COLO668 (cell line): ENCODE results near the gene GIT2.
"Not testable (repeated sequence)": the region's sequence is repeated elsewhere in the genome, so short reads cannot be mapped to it uniquely, and the experiment has no call there.

ENCODE experiments used
- DNase-seq: peaks from one replicate; lab custom pipeline; 2025; ENCODE audit not compliant: unreplicated experiment; lab: John Stamatoyannopoulos, UW

GIT2 gene

DNA sequence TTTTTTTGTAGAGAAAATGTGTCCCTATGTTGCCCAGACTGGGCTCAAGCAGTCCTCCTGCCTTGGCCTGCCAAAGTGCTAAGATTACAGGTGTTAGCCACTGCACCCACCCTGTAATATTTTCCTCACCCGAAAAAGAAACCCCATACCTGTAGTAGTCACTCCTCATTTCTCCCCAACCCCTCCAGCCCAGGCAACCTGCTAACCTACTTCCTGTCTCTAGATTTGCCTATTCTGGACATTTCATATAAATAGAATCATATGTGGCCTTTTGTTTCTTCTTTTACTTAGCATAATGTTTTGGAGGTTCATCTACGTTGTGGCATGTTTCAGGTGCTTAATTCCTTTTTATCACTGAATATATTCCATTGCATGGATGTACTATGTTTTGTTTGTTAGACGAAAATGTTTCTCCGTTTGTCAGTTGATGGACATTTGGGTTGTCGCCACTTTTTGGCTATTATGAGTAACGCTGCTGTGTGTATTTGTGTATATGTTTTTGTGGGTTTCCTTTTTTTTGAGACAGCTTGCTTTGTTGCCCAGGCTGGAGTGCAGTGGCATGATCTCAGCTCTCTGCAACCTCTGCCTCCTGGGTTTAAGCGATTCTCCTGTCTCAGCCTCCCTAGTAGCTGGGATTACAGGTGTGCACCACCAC is 9.3 kb upstream of the GIT2 start:
- DNase-seq: no peak

- no peak for DNase-seq
Observed at GRCh38 chr12:110004598-110004997, 8.4 kb upstream of the GIT2 start.

DNA sequence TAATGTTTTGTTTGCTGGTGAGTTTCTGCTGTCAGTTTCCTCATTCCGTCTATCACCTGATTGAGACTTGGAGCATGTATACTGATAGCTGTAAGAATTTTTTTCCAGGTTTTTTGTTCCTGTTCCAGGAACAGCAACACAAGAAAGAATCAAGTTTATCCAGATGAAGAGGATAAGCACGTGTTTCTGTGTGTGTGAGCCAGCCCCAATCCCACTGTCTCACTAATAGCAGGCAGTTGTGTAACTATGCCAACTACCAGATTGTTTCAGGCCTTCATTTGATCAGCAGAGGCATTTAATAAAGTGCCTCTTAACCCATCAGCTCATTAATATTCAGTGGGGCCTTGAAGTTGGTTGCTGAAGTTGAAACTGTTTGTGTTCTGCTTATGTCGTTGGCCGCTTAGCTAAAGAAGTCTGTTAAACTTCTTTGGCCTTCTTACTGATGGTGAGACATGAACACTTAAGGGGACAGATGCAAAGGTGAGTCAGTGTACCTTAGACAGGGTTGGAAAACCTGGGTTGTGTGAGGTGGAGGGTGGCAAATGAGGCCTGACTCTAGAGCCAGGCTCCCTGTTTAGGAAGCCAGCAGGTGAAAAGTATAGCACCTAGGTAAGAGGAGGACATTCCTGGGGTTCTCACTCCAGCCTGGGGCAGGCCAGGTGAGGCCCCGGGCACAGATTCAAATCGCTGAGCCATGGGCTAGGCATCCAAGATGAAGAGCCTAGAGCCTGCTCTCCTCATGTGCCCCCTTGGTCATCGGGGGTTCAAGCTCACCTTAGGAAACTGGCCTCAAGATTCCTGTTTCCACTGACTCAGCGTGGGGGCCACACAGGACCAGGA is 6.7 kb upstream of the GIT2 start:
- no peak for DNase-seq

DNA sequence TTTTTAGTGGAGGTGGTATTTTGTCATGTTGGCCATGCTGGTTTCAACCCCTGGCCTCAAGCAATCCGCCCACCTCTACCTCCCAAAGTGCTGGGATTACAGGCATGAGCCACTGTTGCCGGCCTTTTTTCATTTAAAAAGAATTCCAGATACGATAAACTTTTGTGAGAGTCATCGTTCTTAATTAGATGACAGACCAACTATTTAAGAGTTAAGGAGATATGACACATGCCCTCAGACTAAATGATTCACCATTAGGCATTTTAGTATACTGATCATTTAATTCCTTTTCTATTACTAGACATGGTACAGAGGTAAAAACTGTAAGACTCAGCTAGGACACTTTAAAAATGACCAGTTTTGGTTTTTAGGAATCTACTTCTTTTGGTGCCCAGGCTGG is 5.4 kb upstream of the GIT2 start:
- no peak for DNase-seq

GRCh38 chr12:109999983-110000505 is 3.9 kb upstream of the GIT2 start:
- DNase-seq: peak; percentile 15

- DNase-seq: no peak
Observed at GRCh38 chr12:109999649-109999971, 3.4 kb upstream of the GIT2 start.

DNA sequence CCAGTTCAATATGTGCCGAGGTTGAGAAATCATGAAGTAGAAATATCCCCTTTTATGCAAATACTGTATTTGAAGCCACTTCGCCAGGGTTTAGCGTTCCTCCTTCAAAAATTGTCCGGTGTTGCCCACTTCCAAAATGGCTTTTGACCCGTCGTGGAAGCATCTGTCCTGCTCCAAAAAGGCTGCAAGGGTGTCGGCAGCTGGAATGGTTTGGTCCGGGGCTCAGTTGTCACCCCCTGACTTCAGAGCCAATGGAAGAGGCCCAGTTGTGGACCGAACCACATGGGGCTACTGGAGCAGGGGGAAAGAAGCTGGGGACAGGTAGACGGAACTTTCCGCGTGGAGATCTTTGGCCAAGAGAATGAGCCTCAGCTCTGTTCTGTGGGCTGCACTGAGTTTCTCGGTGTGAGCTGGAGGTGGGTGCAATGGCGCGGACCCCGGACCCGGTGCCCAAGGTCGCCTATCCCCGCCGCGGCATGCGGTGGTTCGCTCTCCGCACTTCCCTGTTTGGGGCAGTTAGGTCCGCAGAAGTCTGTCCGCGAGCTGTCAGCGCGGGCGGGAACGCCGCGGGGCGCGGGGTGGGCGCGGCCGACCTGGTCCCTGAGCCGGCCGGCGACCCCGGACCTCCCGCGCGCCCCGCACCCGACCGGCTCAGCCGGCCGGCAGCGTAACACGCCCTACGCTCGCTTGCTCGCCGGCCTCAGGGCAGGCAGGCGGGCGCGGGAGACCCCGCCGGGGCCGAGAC is 2.9 kb upstream of the GIT2 start, which contains the start of gene ANKRD13A:
Gene ANKRD13A, plus strand, starts transcription at position 527 of the 745 bp plus-strand sequence. CDS start 259 bp downstream, outside the sequence.
- DNase-seq: peak; percentile 92

GRCh38 chr12:109998241-109998903 is 2.2 kb upstream of the GIT2 start:
- DNase-seq: no peak

GRCh38 chr12:109997393-109997792 is 1.2 kb upstream of the GIT2 start:
- no peak for DNase-seq

GRCh38 chr12:109996483-109996853 is 300 bp upstream of the GIT2 start:
- DNase-seq: no peak

GRCh38 chr12:109995361-109995685 is 845 bp downstream of the GIT2 start:
- no peak for DNase-seq

DNA sequence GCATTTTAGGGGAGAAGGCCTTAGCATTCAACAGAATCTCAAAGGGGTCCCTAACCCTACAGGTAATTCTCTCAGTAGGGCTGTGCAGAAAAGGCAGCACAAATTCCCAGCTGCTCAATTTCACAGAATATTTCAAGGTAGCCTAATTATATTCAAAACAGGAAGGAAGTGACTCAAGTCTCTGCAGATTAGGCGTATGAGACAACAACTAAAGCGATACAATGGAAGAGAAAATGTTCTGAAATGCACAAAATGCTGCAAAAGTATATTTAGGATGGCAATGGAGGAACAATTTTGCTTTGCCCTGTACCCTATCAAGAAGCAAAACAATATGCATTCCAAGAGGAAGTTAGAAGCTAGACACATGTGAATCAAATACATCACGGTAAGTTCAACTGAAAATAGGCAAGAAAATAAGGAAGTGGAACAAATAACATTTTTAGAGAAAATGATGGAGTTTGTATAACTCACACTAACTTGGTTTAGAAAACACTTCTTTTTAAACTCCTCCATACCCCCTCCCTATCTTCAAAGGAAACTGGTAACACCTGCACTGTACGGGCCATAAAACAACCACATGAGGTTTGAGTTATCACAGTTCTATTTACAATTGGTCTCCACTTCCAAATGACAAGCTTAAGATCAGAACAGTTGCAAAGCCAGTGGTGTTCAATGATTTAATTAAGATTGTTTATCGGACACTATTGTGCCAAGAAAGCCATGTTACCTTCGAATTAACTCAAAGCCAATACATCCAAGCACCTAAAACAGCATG is 1.6 kb downstream of the GIT2 start:
- no peak for DNase-seq

GRCh38 chr12:109993091-109993490 is 3.1 kb downstream of the GIT2 start:
- DNase-seq: no peak

DNA sequence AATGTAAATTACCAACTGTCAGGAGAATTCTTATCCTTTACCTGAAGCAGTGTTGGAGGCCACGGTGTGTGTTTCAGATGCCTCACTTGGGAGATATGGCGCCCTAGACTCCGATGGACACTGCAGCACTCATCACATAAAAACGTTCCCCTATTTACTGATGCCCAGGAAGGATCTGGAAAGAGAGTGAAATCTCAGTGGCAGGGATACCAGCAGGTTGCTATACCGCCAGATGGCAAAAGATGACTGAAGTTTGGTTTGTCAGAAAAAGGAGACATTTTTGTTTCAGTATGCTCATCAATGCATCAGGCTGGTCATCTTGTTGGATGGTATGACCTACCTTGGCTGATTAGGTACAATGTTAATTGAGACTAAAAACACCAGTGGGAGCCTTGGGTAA is 4.6 kb downstream of the GIT2 start:
- no peak for DNase-seq

DNA sequence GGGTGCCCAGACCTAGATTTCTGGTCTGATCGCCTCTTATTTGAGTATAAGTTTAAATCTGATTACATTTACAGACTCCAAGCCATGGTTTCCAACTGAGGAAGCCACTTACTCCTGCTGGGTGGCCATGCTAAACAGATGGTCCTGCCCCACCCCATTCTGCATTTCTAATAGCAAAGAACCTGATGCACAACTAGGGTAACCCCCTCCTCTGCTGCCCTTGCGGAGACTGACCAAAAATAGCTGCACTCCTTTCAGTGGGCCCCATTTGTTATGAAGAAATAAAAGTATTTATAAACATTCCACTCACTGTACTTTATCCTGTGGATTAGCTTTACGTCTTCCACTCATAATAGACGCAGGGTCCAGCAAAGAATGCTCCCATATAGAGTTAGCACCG is 6.8 kb downstream of the GIT2 start:
- DNase-seq: no peak

DNA sequence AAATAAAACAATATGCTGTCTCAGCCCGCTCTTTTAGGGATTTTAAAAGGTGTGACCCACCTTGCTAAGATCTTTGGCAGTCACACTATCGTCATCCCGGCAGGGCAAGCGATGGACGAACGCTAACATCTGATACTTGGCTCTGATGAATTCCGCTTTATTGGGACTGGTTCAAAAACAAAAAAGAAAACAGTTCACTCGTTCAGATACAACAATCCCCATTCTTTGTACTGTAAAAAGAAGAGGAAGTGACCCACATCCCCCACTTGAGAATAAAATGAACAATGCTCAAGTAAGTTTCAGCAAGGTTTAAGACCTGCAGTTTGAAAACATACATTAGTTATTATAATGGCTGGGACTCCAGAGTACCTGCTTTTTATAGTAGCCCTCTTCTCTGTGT is 7.3 kb downstream of the GIT2 start:
- DNase-seq: no peak

DNA sequence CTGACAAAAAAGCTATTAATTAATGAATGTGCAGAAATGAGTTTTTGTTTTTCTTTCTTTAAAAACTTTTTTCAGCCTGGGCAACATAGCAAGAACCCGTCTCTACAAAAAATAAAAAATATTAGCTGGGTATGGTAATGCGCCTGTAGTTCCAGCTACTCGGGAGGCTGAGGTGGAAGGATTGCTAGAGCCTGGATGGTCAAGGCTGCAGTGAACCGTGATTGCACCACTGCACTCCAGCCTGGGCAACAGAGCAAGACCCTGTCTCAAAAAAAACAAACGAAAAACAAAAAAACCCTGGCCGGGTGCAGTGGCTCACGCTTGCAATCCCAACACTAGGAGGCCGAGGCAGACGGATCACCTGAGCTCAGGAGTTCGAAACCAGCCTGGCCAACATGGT is 7.9 kb downstream of the GIT2 start:
- DNase-seq: no peak

DNA sequence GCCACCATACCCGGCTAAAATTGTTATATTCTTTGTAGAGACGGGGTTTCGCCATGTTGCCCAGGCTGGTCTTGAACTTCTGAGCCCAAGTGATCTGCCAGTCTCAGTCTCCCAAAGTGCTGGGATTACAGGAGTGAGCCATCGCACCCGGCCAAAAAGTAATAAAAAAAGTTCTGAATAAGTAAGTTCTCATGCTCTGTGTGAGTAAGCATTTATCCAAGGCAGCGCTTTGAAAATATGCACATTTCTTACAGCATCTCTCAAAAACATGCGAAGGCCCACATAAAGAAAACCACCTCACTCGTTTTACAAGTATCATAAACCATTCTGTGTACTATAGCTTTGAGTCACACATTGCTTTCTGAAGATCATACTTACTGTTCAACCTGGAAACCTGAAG is 8.6 kb downstream of the GIT2 start:
- DNase-seq: no peak

DNA sequence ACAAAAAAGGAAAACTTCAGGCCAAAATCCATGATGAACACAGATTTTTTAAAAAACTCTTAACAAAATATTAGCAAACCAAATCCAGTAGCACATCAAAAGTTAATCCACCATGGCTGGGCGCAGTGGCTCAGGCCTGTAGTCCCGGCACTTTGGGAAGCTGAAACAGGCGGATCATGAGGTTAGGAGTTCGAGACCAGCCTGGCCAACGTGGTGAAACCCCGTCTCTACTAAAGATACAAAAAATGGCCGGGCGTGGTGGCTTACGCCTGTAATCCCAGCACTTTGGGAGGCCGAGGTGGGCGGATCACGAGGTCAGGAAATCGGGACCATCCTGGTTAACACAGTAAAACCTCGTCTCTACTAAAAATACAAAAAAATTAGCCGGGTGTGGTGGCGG is 9.9 kb downstream of the GIT2 start:
- not testable (repeated sequence) for DNase-seq

DNA sequence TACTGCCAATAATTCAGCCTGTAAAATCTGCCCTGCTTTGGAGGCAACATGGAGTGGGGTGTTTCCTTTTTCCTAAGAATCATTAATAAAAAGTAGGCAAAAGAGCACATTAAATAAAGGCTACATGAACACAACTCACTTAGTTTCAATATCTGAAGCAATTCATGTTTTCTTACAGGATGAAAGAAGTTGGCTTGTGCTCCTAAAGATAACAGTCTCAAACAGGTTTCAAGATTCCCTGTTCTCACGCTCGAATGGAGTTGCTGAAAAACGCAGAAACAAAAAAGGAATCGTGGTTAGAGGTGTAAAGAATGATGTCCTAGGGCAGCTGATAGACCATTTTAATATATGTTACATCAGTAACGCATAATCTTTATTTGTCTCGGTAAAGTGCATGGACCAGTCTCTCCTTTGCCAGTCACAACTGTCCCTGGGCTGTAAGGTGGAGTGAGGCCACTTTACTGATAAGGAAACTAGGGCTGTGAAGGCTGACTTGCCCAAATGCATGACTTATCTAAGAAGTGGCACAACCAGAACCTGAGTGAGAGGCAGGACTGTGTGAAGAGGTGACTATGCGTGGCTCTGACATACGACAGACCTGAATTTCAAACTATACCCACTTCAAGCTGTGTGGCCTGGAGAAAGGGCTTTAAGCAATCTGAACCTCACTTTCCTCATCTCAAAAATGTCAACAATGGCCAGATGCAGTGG is 12.6 kb downstream of the GIT2 start:
- no peak for DNase-seq
